ENCODE measurements around the gene MAST4. TPM values are rescaled to one million over a fixed set of nuclear protein-coding genes. Genes with fewer than 3 reads are reported as not detected.

Gene MAST4
- total and polyA plus RNA-seq, 2 donors, result 17.0 to 18.8 TPM

DNA sequence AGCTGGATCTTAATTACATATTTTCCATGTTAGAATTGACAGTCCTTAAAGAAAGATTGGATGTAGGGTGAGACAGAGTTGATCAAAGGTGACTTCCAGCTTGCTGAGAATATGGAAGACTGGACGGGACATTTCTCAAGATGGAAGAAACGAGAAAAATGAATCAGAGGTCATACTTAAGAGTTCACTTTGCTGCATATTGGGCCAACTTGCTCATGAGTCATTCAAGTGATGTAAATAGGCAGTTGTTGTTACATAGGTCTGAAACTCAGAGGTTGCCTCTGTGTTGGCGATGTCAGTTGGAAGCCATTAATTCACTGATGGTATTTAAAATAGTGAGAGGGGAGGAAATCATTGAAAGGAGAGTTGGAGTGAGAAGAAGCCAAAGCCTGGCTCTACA, 467.6 kb downstream of the MAST4 start:
- H3K27ac ChIP-seq (ENCODE audit: low read depth in 1 of 2, low read length in 1 of 2), result no peak overlapping the region
- H3K4me1 ChIP-seq (ENCODE audit: control insufficient read depth in 2 of 2, insufficient read depth in 2 of 2, low read length in 2 of 2), result peaks cover 4 to 11% of the 10 kb centered on the region in 2 donors
- over 99% methylated on average over 3 of the region's 3 CpGs for WGBS
- H3K36me3 ChIP-seq (ENCODE audit: control insufficient read depth in 2 of 2, insufficient read depth in 2 of 2, low read length in 1 of 2), result peaks cover 4 to 7% of the 10 kb centered on the region in 2 donors
- no peaks in the 10 kb centered on the region for H3K27me3 ChIP-seq (ENCODE audit: control insufficient read depth in 2 of 2, insufficient read depth in 1 of 2, low read length in 1 of 2)
- no peaks in the 10 kb centered on the region for H3K9me3 ChIP-seq (ENCODE audit: control insufficient read depth in 2 of 2, insufficient read depth in 1 of 2, low read length in 1 of 2)
- no peak overlapping the region for H3K4me3 ChIP-seq (ENCODE audit: low read length in 2 of 2)
- no peak for DNase-seq (ENCODE audit: low read depth in 6 of 9, low spot score in 9 of 9)

GRCh38 chr5:67065237-67065636, 469.0 kb downstream of the MAST4 start:
- Histone ChIP-seq H3K4me3 (ENCODE audit: low read length in 2 of 2) (no peak overlapping the region), H3K4me1 (ENCODE audit: control insufficient read depth in 2 of 2, insufficient read depth in 2 of 2, low read length in 2 of 2) (peaks cover 0 to 8% of the 10 kb centered on the region in 2 donors), H3K36me3 (ENCODE audit: control insufficient read depth in 2 of 2, insufficient read depth in 2 of 2, low read length in 1 of 2) (peaks cover 4 to 9% of the 10 kb centered on the region in 2 donors), H3K27me3 (ENCODE audit: control insufficient read depth in 2 of 2, insufficient read depth in 1 of 2, low read length in 1 of 2) (no peaks in the 10 kb centered on the region), H3K9me3 (ENCODE audit: control insufficient read depth in 2 of 2, insufficient read depth in 1 of 2, low read length in 1 of 2) (no peaks in the 10 kb centered on the region), H3K27ac (ENCODE audit: low read depth in 1 of 2, low read length in 1 of 2) (peak overlapping the region; percentile 72 to 75)
- 61% methylated on average over 4 of the region's 4 CpGs for WGBS
- peak in 3 of 9 donors; percentile 6 to 39 (median 15) for DNase-seq (ENCODE audit: low read depth in 6 of 9, low spot score in 9 of 9)

- peak overlapping the region; percentile 43 to 72 for H3K27ac ChIP-seq (ENCODE audit: low read depth in 1 of 2, low read length in 1 of 2)
- H3K4me3 ChIP-seq (ENCODE audit: low read length in 2 of 2), result no peak overlapping the region
- H3K9me3 ChIP-seq (ENCODE audit: control insufficient read depth in 2 of 2, insufficient read depth in 1 of 2, low read length in 1 of 2), result no peaks in the 10 kb centered on the region
- H3K36me3 ChIP-seq (ENCODE audit: control insufficient read depth in 2 of 2, insufficient read depth in 2 of 2, low read length in 1 of 2), result peaks cover 4 to 9% of the 10 kb centered on the region in 2 donors
- no peaks in the 10 kb centered on the region for H3K27me3 ChIP-seq (ENCODE audit: control insufficient read depth in 2 of 2, insufficient read depth in 1 of 2, low read length in 1 of 2)
- 10% methylated on average over 1 of the region's 1 CpG for WGBS
- DNase-seq (ENCODE audit: low read depth in 6 of 9, low spot score in 9 of 9), result peak in 8 of 9 donors; percentile 25 to 75 (median 48)
- peaks cover 0 to 8% of the 10 kb centered on the region in 2 donors for H3K4me1 ChIP-seq (ENCODE audit: control insufficient read depth in 2 of 2, insufficient read depth in 2 of 2, low read length in 2 of 2)
Observed at GRCh38 chr5:67065696-67066095, 469.5 kb downstream of the MAST4 start.

DNA sequence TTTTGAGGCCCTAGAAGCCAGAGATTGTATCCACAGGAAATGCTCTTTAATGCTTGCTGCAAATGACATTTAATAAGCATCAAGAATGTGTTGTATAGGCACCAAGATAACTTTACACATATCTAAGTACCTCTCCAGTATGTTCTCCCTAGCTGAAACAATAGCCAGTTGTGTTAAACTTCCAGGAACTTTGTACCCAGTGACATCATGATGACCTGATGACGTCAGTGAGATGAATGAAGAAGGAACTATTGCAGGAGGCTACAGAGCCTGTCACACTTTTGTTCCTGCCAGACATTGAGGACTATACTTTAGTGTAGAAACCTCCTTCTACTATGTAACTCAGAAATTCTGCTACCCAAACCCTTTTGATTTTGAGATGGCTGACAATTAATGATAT, 470.6 kb downstream of the MAST4 start:
- H3K4me1 ChIP-seq (ENCODE audit: control insufficient read depth in 2 of 2, insufficient read depth in 2 of 2, low read length in 2 of 2), result peaks cover 0 to 8% of the 10 kb centered on the region in 2 donors
- no peaks in the 10 kb centered on the region for H3K27me3 ChIP-seq (ENCODE audit: control insufficient read depth in 2 of 2, insufficient read depth in 1 of 2, low read length in 1 of 2)
- no peak for DNase-seq (ENCODE audit: low read depth in 6 of 9, low spot score in 9 of 9)
- H3K27ac ChIP-seq (ENCODE audit: low read depth in 1 of 2, low read length in 1 of 2), result no peak overlapping the region
- H3K9me3 ChIP-seq (ENCODE audit: control insufficient read depth in 2 of 2, insufficient read depth in 1 of 2, low read length in 1 of 2), result no peaks in the 10 kb centered on the region
- no peak overlapping the region for H3K4me3 ChIP-seq (ENCODE audit: low read length in 2 of 2)
- peaks cover 4 to 8% of the 10 kb centered on the region in 2 donors for H3K36me3 ChIP-seq (ENCODE audit: control insufficient read depth in 2 of 2, insufficient read depth in 2 of 2, low read length in 1 of 2)
- WGBS, result 95% methylated on average over 1 of the region's 1 CpG

- no peak overlapping the region for H3K27ac ChIP-seq (ENCODE audit: low read depth in 1 of 2, low read length in 1 of 2)
- H3K9me3 ChIP-seq (ENCODE audit: control insufficient read depth in 2 of 2, insufficient read depth in 1 of 2, low read length in 1 of 2), result no peaks in the 10 kb centered on the region
- WGBS, result 99% methylated on average over 3 of the region's 3 CpGs
- H3K4me3 ChIP-seq (ENCODE audit: low read length in 2 of 2), result no peak overlapping the region
- H3K27me3 ChIP-seq (ENCODE audit: control insufficient read depth in 2 of 2, insufficient read depth in 1 of 2, low read length in 1 of 2), result no peaks in the 10 kb centered on the region
- no peaks in the 10 kb centered on the region for H3K4me1 ChIP-seq (ENCODE audit: control insufficient read depth in 2 of 2, insufficient read depth in 2 of 2, low read length in 2 of 2)
- DNase-seq (ENCODE audit: low read depth in 6 of 9, low spot score in 9 of 9), result no peak
- peaks cover 2 to 3% of the 10 kb centered on the region in 2 donors for H3K36me3 ChIP-seq (ENCODE audit: control insufficient read depth in 2 of 2, insufficient read depth in 2 of 2, low read length in 1 of 2)
Observed at GRCh38 chr5:67073045-67073680, 477.0 kb downstream of the MAST4 start.

- WGBS, result 98% methylated on average over 4 of the region's 4 CpGs
- H3K27me3 ChIP-seq (ENCODE audit: control insufficient read depth in 2 of 2, insufficient read depth in 1 of 2, low read length in 1 of 2), result no peaks in the 10 kb centered on the region
- no peak overlapping the region for H3K4me3 ChIP-seq (ENCODE audit: low read length in 2 of 2)
- no peak for DNase-seq (ENCODE audit: low read depth in 6 of 9, low spot score in 9 of 9)
- peaks cover 0 to 3% of the 10 kb centered on the region in 2 donors for H3K36me3 ChIP-seq (ENCODE audit: control insufficient read depth in 2 of 2, insufficient read depth in 2 of 2, low read length in 1 of 2)
- H3K9me3 ChIP-seq (ENCODE audit: control insufficient read depth in 2 of 2, insufficient read depth in 1 of 2, low read length in 1 of 2), result no peaks in the 10 kb centered on the region
- no peak overlapping the region for H3K27ac ChIP-seq (ENCODE audit: low read depth in 1 of 2, low read length in 1 of 2)
- no peaks in the 10 kb centered on the region for H3K4me1 ChIP-seq (ENCODE audit: control insufficient read depth in 2 of 2, insufficient read depth in 2 of 2, low read length in 2 of 2)
Observed at GRCh38 chr5:67077296-67077695, 481.1 kb downstream of the MAST4 start.

GRCh38 chr5:67081261-67081660, 485.1 kb downstream of the MAST4 start:
- DNase-seq (ENCODE audit: low read depth in 6 of 9, low spot score in 9 of 9), result no peak
- 74% methylated on average over 2 of the region's 2 CpGs for WGBS
- Histone ChIP-seq H3K36me3 (ENCODE audit: control insufficient read depth in 2 of 2, insufficient read depth in 2 of 2, low read length in 1 of 2) (no peaks in the 10 kb centered on the region), H3K4me3 (ENCODE audit: low read length in 2 of 2) (no peak overlapping the region), H3K9me3 (ENCODE audit: control insufficient read depth in 2 of 2, insufficient read depth in 1 of 2, low read length in 1 of 2) (no peaks in the 10 kb centered on the region), H3K27ac (ENCODE audit: low read depth in 1 of 2, low read length in 1 of 2) (no peak overlapping the region), H3K4me1 (ENCODE audit: control insufficient read depth in 2 of 2, insufficient read depth in 2 of 2, low read length in 2 of 2) (no peaks in the 10 kb centered on the region), H3K27me3 (ENCODE audit: control insufficient read depth in 2 of 2, insufficient read depth in 1 of 2, low read length in 1 of 2) (no peaks in the 10 kb centered on the region)

GRCh38 chr5:67082941-67083340, 486.7 kb downstream of the MAST4 start:
- 86% methylated on average over 1 of the region's 1 CpG for WGBS
- no peaks in the 10 kb centered on the region for H3K27me3 ChIP-seq (ENCODE audit: control insufficient read depth in 2 of 2, insufficient read depth in 1 of 2, low read length in 1 of 2)

GRCh38 chr5:67085616-67086015, 489.4 kb downstream of the MAST4 start:
- no peak for DNase-seq (ENCODE audit: low read depth in 6 of 9, low spot score in 9 of 9)
- Histone ChIP-seq H3K4me3 (ENCODE audit: low read length in 2 of 2) (no peak overlapping the region), H3K36me3 (ENCODE audit: control insufficient read depth in 2 of 2, insufficient read depth in 2 of 2, low read length in 1 of 2) (peaks cover 3 to 9% of the 10 kb centered on the region in 2 donors), H3K27me3 (ENCODE audit: control insufficient read depth in 2 of 2, insufficient read depth in 1 of 2, low read length in 1 of 2) (no peaks in the 10 kb centered on the region), H3K27ac (ENCODE audit: low read depth in 1 of 2, low read length in 1 of 2) (peak overlapping the region in 1 of 2 donors; percentile 5), H3K4me1 (ENCODE audit: control insufficient read depth in 2 of 2, insufficient read depth in 2 of 2, low read length in 2 of 2) (no peaks in the 10 kb centered on the region), H3K9me3 (ENCODE audit: control insufficient read depth in 2 of 2, insufficient read depth in 1 of 2, low read length in 1 of 2) (no peaks in the 10 kb centered on the region)
- WGBS, result 91% methylated on average over 4 of the region's 4 CpGs

More at GRCh38 chr5:67082941-67083340, 486.7 kb downstream of the MAST4 start:
- no peaks in the 10 kb centered on the region for H3K4me1 ChIP-seq (ENCODE audit: control insufficient read depth in 2 of 2, insufficient read depth in 2 of 2, low read length in 2 of 2)
- H3K9me3 ChIP-seq (ENCODE audit: control insufficient read depth in 2 of 2, insufficient read depth in 1 of 2, low read length in 1 of 2), result no peaks in the 10 kb centered on the region
- H3K36me3 ChIP-seq (ENCODE audit: control insufficient read depth in 2 of 2, insufficient read depth in 2 of 2, low read length in 1 of 2), result no peaks in the 10 kb centered on the region
- no peak for DNase-seq (ENCODE audit: low read depth in 6 of 9, low spot score in 9 of 9)
- H3K27ac ChIP-seq (ENCODE audit: low read depth in 1 of 2, low read length in 1 of 2), result no peak overlapping the region
- H3K4me3 ChIP-seq (ENCODE audit: low read length in 2 of 2), result no peak overlapping the region
